WERI-Rb-1 (cell line): ENCODE data around the gene SYT17.

Experiments used
- DNase-seq: peaks from one replicate; pipeline ENCODE4 v3.0.0-alpha.2; 2020
- H3K27ac ChIP-seq: fragments of 250-450 bp; sonication (Bioruptor Pico); 2 replicates; pipeline ENCODE4 v1.5.1; 2020; ENCODE audit warnings: mild to moderate bottlenecking, moderate library complexity
- H3K27me3 ChIP-seq: fragments of 250-450 bp; sonication (Bioruptor Pico); 2 replicates; pipeline ENCODE4 v1.5.1; 2021; ENCODE audit warnings: mild to moderate bottlenecking, low read depth, moderate library complexity; ENCODE audit not compliant: insufficient read depth, severe bottlenecking
- H3K36me3 ChIP-seq: fragments of 250-450 bp; sonication (Bioruptor Pico); 2 replicates; pipeline ENCODE4 v1.5.1; 2020; ENCODE audit warnings: mild to moderate bottlenecking, moderate library complexity
- H3K4me3 ChIP-seq: 2 replicates; pipeline ENCODE4 v1.5.1; 2011; ENCODE audit warnings: low read depth, mild to moderate bottlenecking, control low read depth, low read length
- H3K9me3 ChIP-seq: fragments of 250-450 bp; sonication (Bioruptor Pico); 2 replicates; pipeline ENCODE4 v1.5.1; 2021; ENCODE audit warnings: mild to moderate bottlenecking, moderate library complexity; ENCODE audit not compliant: severe bottlenecking
- TF ChIP-seq, protein P1 (sequence below): IDR thresholded peaks from 2 replicates; pipeline ENCODE4 v1.5.1; 2011; ENCODE audit warnings: low read depth, mild to moderate bottlenecking, control low read depth, inconsistent platforms, low read length

SYT17 gene

DNA sequence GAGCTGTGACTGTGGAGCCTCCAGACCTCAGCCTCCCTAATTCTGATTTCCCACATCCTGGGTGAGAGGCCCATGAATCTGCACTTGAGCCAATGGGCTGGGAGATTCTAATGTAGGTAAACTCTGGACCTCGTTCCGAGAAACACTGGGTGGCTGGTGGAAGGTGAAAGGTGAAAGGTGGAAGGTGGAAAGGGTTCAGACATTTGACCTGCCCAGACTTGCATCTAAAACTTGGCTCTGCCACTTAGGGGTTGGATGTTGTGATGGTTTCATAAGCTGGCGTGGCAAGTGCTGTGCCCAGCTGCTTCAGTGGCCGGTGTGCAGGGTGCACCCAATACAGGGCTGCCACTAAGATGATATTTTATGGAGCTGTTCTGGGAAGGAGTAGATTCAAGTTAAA, 24.8 kb downstream of the SYT17 start:
- H3K36me3 ChIP-seq = no peaks in the 10 kb centered on the region; the same call in 1 of the 2 replicates
- no peak overlapping the region for H3K4me3 ChIP-seq
- H3K27ac ChIP-seq = no peak overlapping the region
- TF ChIP-seq, protein P1, sequence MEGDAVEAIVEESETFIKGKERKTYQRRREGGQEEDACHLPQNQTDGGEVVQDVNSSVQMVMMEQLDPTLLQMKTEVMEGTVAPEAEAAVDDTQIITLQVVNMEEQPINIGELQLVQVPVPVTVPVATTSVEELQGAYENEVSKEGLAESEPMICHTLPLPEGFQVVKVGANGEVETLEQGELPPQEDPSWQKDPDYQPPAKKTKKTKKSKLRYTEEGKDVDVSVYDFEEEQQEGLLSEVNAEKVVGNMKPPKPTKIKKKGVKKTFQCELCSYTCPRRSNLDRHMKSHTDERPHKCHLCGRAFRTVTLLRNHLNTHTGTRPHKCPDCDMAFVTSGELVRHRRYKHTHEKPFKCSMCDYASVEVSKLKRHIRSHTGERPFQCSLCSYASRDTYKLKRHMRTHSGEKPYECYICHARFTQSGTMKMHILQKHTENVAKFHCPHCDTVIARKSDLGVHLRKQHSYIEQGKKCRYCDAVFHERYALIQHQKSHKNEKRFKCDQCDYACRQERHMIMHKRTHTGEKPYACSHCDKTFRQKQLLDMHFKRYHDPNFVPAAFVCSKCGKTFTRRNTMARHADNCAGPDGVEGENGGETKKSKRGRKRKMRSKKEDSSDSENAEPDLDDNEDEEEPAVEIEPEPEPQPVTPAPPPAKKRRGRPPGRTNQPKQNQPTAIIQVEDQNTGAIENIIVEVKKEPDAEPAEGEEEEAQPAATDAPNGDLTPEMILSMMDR = no peak
- DNase-seq = no peak
- no peaks in the 10 kb centered on the region for H3K27me3 ChIP-seq
- H3K9me3 ChIP-seq = peaks cover 3% of the 10 kb centered on the region

DNA sequence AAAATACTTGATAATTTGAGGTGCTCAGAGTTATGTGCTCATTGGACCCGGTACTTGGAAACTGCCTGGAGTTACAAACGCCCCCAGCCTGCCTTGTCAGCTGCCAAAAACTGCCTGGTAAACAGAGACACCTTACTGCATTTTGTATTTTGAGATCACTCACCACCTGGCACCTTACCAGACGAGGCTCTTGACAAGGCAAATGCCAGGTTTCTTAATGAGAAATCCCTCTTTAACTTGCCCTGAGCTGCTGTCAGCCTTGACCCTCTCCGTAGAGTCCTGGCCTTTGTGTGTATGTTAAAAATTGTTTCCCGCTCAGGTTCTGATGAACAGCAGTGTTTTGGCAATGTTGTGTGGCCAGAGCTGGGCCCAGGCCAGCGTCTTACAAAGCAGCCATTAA, 28.8 kb downstream of the SYT17 start:
- Histone ChIP-seq H3K27me3 (no peaks in the 10 kb centered on the region), H3K4me3 (no peak overlapping the region), H3K9me3 (no peaks in the 10 kb centered on the region), H3K36me3 (no peaks in the 10 kb centered on the region), H3K27ac (no peak overlapping the region)
- TF ChIP-seq, protein P1 = no peak
- DNase-seq = no peak

DNA sequence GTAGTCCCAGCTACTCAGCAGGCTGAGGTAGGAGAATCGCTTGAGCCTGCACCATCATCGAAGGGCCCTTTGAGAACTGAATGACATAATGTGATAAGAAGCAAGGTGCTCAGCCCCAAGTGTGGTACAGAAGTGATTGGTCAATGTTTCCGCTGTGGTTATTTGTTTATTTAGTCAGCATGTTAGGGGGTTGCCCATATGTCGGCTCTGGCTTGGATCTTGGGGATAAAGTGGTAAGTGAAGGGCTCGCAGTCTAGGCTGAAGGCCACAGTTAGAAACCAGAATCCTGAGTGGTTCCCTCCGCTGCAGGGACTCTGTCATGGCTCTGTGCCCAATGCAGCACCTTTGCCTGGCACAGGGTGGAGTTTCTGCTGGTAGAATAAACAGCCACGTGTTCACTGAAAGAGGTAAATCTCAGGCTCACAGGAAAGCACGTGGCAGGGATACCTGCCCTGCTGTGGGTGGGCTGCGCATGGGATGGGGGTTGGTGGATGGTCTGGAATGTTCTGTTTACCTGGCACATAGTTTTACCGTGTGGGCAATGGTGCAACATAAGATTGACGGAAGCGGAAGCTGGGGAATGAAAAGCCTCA, 35.4 kb downstream of the SYT17 start:
- H3K27me3 ChIP-seq = no peaks in the 10 kb centered on the region
- H3K9me3 ChIP-seq = no peaks in the 10 kb centered on the region
- TF ChIP-seq, protein P1 = no peak
- no peak overlapping the region for H3K4me3 ChIP-seq
- DNase-seq = no peak
- no peaks in the 10 kb centered on the region for H3K36me3 ChIP-seq
- H3K27ac ChIP-seq = no peak overlapping the region

DNA sequence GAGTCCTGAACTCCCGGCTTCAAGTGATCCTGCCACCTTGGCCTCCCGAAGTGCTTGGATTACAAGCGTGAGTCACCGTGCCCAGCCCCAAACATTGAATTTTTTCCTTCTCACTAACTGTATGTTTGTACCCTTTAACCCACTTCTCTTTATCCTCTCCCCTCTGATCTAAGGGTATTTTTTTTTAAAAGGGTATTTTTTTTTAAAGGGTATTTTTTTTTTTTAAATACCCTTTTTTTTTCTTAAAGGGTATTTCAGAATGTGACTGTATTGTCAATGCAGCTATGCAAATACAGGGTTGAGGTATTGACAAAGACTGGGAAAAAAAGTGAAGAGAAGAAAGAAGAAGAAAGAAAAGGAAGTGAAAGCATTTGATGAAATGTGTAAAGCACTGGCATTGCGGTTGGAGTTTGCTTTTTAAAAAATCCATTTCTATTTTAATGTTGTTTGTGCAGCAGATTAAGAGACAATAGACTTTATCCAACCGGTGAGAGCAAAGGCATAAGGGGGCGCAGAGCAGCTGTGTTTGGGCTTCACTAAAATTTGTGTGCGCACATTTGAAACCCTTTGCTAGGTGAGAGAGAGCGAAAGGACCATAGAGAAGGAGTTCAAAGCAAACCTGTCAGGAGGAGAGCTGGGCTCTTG, 42.4 kb downstream of the SYT17 start:
- no peak overlapping the region for H3K27ac ChIP-seq
- H3K36me3 ChIP-seq = no peaks in the 10 kb centered on the region
- TF ChIP-seq, protein P1 = no peak
- no peaks in the 10 kb centered on the region for H3K27me3 ChIP-seq
- H3K4me3 ChIP-seq = no peak overlapping the region
- no peak for DNase-seq
- H3K9me3 ChIP-seq = peaks cover 4% of the 10 kb centered on the region

DNA sequence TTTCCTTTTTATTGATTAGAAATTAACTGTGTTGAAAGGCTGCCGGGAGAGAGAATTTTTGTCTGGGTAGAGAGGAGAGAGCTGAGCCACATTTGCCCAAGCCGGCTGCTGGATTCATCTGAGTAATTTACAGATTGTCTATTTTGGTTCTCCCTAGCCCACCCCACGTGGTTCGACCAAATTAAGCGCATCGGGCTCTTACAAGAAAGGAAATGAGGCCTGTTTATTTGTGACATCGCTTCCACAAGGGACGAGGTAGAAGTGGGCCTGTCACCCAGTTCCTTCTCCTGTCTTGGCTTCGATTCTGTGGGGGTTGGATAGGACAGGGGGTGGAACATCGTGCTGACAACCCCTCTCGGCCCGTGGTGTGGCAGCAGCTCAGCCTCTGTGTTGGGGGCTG, 42.9 kb downstream of the SYT17 start:
- Histone ChIP-seq H3K36me3 (no peaks in the 10 kb centered on the region), H3K27ac (no peak overlapping the region), H3K27me3 (no peaks in the 10 kb centered on the region), H3K4me3 (no peak overlapping the region), H3K9me3 (peaks cover 4% of the 10 kb centered on the region)
- TF ChIP-seq, protein P1 = no peak
- DNase-seq = no peak

DNA sequence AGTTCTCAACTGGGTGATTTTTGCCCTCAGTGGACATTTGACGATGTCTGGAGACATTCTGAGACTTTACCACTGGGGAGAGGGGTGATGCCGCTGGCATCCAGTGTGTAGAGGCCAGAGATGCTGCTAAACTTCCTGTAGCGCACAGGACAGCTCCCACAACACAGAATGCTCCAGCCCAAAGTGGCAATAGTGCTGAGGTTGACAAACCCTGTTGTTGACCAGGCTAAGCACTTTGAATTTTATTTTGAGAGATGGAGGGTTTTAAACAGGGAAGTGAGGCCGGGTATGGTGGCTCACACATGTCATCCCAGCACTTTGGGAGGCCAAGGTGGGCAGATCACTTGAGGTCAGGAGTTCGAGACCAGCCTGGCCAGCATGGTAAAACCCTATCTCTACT, 44.0 kb downstream of the SYT17 start:
- no peak for DNase-seq
- H3K36me3 ChIP-seq = no peaks in the 10 kb centered on the region
- H3K4me3 ChIP-seq = no peak overlapping the region
- H3K27me3 ChIP-seq = no peaks in the 10 kb centered on the region
- H3K9me3 ChIP-seq = peaks cover 4% of the 10 kb centered on the region
- no peak overlapping the region for H3K27ac ChIP-seq
- TF ChIP-seq, protein P1 = no peak
